Spleen (tissue), 11 donors: ENCODE measurements around the gene PSMA7. TPM values are rescaled to one million over a fixed set of nuclear protein-coding genes. Genes with fewer than 3 reads are reported as not detected.

ENCODE experiments used
- DNase-seq: peaks from one replicate; pipeline ENCODE4 v3.0.0-alpha.2; 2020
- H3K27ac ChIP-seq, 8 donors: fragments of 200-600 bp; sonication (generic) in 7 of 8; 1 replicate in 4 of 8; 2 replicates in 4 of 8; pipeline versions ENCODE4 v1.5.0 to v1.8.0; 2016 to 2021; ENCODE audit warnings: inconsistent platforms in 4 of 8, mild to moderate bottlenecking in 4 of 8, moderate library complexity in 1 of 8
- H3K27me3 ChIP-seq, 7 donors: fragments of 200-600 bp; sonication (generic) in 6 of 7; replicated peaks in 1 of 7; 1 replicate in 4 of 7; 2 replicates in 3 of 7; pipeline versions ENCODE4 v1.5.0 to v1.8.0; 2016 to 2021; ENCODE audit warnings: inconsistent platforms in 3 of 7, mild to moderate bottlenecking in 1 of 7
- H3K36me3 ChIP-seq, 6 donors: fragments of 200-600 bp; sonication (generic) in 5 of 6; 1 replicate in 4 of 6; 2 replicates in 2 of 6; pipeline versions ENCODE4 v1.5.0 to v1.8.0; 2016 to 2021; ENCODE audit warnings: inconsistent platforms in 2 of 6
- H3K4me1 ChIP-seq, 6 donors: fragments of 200-600 bp; sonication (generic) in 5 of 6; 1 replicate in 3 of 6; 2 replicates in 3 of 6; pipeline versions ENCODE4 v1.5.0 to v1.8.0; 2016 to 2021; ENCODE audit warnings: inconsistent platforms in 3 of 6
- H3K4me3 ChIP-seq, 8 donors: fragments of 200-600 bp; sonication (generic) in 7 of 8; 1 replicate in 4 of 8; 2 replicates in 4 of 8; pipeline versions ENCODE4 v1.5.0 to v1.8.0; 2016 to 2021; ENCODE audit warnings: inconsistent platforms in 4 of 8, mild to moderate bottlenecking in 4 of 8, moderate library complexity in 2 of 8
- H3K9me3 ChIP-seq, 8 donors: fragments of 200-600 bp; sonication (generic) in 7 of 8; 1 replicate in 4 of 8; 2 replicates in 4 of 8; pipeline versions ENCODE4 v1.5.0 to v1.8.0; 2016 to 2021; ENCODE audit warnings: inconsistent platforms in 4 of 8
- CTCF ChIP-seq, 11 experiments: fragments of 200-600 bp in 7 of 11; fragments of 450-650 bp in 4 of 11; sonication (generic) in 4 of 11; IDR thresholded peaks in 8 of 11; conservative IDR thresholded peaks in 3 of 11; 1 replicate in 7 of 11; 2 replicates in 4 of 11; pipeline versions ENCODE4 v1.4.0 to v1.8.0; 2016 to 2021; ENCODE audit warnings: antibody characterized with exemption in 11 of 11, inconsistent platforms in 4 of 11, mild to moderate bottlenecking in 1 of 11
- POLR2A ChIP-seq, 3 donors: fragments of 450-650 bp; IDR thresholded peaks; one replicate each; pipeline ENCODE4 v1.5.1; 2017; ENCODE audit warnings: antibody characterized with exemption in 3 of 3, mild to moderate bottlenecking in 1 of 3
- POLR2AphosphoS5 ChIP-seq, 3 donors: sonication (generic); formaldehyde crosslinking; IDR thresholded peaks; one replicate each; pipeline ENCODE4 v1.5.1; 2017; ENCODE audit warnings: antibody characterized with exemption in 3 of 3
- WGBS, 5 donors: extraction: QIAGEN DNeasy Blood & Tissue Kit in 3 of 5; methylation state at CpG; one replicate each; pipeline versions ENCODE4 v1.1.5 to v1.1.7; 2013 to 2018; 5-methylcytosine and 5-hydroxymethylcytosine counted together
- intact Hi-C: fragments of 100-400 bp; cut with DNase I; formaldehyde crosslinking; loops from one replicate; pipeline ENCODE4 v1.15.0; 2023; ENCODE audit warnings: low total_unique reads
- polyA plus RNA-seq, 3 donors: library from polyadenylated mRNA; stranded (reverse); fragments of 200-250 nt; gene quantifications; one replicate each; pipeline ENCODE4 v1.2.1, GENCODE V29; 2013
- total RNA-seq, 7 donors: library from RNA; depleted of rRNA in 3 of 7; stranded (reverse); fragments of >200 nt in 3 of 7; fragmentation: NEBNext Ultra II Directional in 4 of 7; extraction: Animal tissue kit (Norgen Biotek cat#: 25700) in 4 of 7; gene quantifications; one replicate each; pipeline versions ENCODE4 v1.1.0 to v1.2.1, GENCODE V29; 2016 to 2021
- donor health status: healthy with polysubstance abuse.
- donor health status: DM: no; HTN: no; CAD: no; lungs with moderate emphysema.
- donor health status: DM: no; HTN: no; CAD: no.
- donor health status: Bipolar disorder and iron deficiency.
- donor health status: healthy.
- donor health status: DM: no; HTN: no; CAD: no.
- donor health status: DM: yes; HTN: yes; CAD: no.

The PSMA7 gene
- total and polyA plus RNA-seq, 10 donors = 157 to 281 (median 184) TPM

GRCh38 chr20:62120365-62120762 lies 22.8 kb downstream of the PSMA7 start:
- Histone ChIP-seq H3K4me3 (no peak overlapping the region), H3K36me3 (peaks cover 0 to 15% (median 5%) of the 10 kb centered on the region in 6 donors), H3K27ac (no peak overlapping the region), H3K9me3 (peaks cover 0 to 19% (median 0%) of the 10 kb centered on the region in 8 donors), H3K4me1 (peaks cover 7 to 57% (median 36%) of the 10 kb centered on the region in 6 donors), H3K27me3 (peaks cover 0 to 28% (median 0%) of the 10 kb centered on the region in 7 donors)
- intact Hi-C loops = loop anchor here (5.0 kb wide), 1 partner anchor 53 kb away; the partner anchor contains the start of gene TAF4
- no peak for DNase-seq
- TF ChIP-seq POLR2AphosphoS5 (IDR thresholded peaks at IDR 0.05) (no peak), CTCF (IDR thresholded peaks at IDR 0.05 in 8 of 11, conservative IDR thresholded peaks at IDR 0.05 in 3 of 11) (no peak)
- WGBS, 5 donors = 89 to 99% (median 93%) methylated on average over 5 of the region's 5 CpGs

GRCh38 chr20:62119591-62120364 lies 23.4 kb downstream of the PSMA7 start:
- Histone ChIP-seq H3K4me3 (no peak overlapping the region), H3K9me3 (peaks cover 0 to 24% (median 2%) of the 10 kb centered on the region in 8 donors), H3K36me3 (peaks cover 0 to 9% (median 0%) of the 10 kb centered on the region in 6 donors), H3K4me1 (peaks cover 7 to 51% (median 35%) of the 10 kb centered on the region in 6 donors), H3K27ac (no peak overlapping the region), H3K27me3 (peaks cover 0 to 28% (median 0%) of the 10 kb centered on the region in 7 donors)
- 82 to 90% (median 85%) methylated on average over 9 to 10 of the region's 10 CpGs for WGBS, 5 donors
- intact Hi-C loops = loop anchor here (5.0 kb wide), 1 partner anchor 52 kb away; the partner anchor contains the start of gene TAF4
- no peak for TF ChIP-seq CTCF (IDR thresholded peaks at IDR 0.05 in 8 of 11, conservative IDR thresholded peaks at IDR 0.05 in 3 of 11)
- TF ChIP-seq POLR2AphosphoS5 (IDR thresholded peaks at IDR 0.05) = no peak
- no peak for TF ChIP-seq POLR2A (IDR thresholded peaks at IDR 0.05)
- DNase-seq = no peak

- Histone ChIP-seq H3K9me3 (peaks cover 0 to 31% (median 9%) of the 10 kb centered on the region in 8 donors), H3K27me3 (peaks cover 0 to 35% (median 0%) of the 10 kb centered on the region in 7 donors), H3K27ac (no peak overlapping the region), H3K4me3 (no peak overlapping the region), H3K4me1 (peaks cover 7 to 44% (median 29%) of the 10 kb centered on the region in 6 donors), H3K36me3 (peaks cover 0 to 2% (median 0%) of the 10 kb centered on the region in 6 donors)
- intact Hi-C loops = no loop called here
- no peak for DNase-seq
- no peak for TF ChIP-seq POLR2AphosphoS5 (IDR thresholded peaks at IDR 0.05)
- TF ChIP-seq POLR2A (IDR thresholded peaks at IDR 0.05) = no peak
- no peak for TF ChIP-seq CTCF (IDR thresholded peaks at IDR 0.05 in 8 of 11, conservative IDR thresholded peaks at IDR 0.05 in 3 of 11)
- 82 to 100% (median 86%) methylated on average over 3 to 5 of the region's 5 CpGs for WGBS, 5 donors
Measured at GRCh38 chr20:62119115-62119514, 24.1 kb downstream of the PSMA7 start.
